Breast epithelium (tissue), 3 donors: ENCODE data around the gene SLC35C1.

Source experiments
- POLR2A ChIP-seq: fragments of 450-650 bp; IDR thresholded peaks from one replicate; pipeline ENCODE4 v1.6.1; 2016; ENCODE audit warnings: antibody characterized with exemption, mild to moderate bottlenecking, moderate library complexity
- POLR2AphosphoS5 ChIP-seq, 3 donors: sonication (generic); formaldehyde crosslinking; IDR thresholded peaks; one replicate each; pipeline ENCODE4 v1.6.1; 2017; ENCODE audit warnings: antibody characterized with exemption in 3 of 3
- TF ChIP-seq, protein P1 (sequence below), 3 donors: fragments of 450-650 bp; IDR thresholded peaks; one replicate each; pipeline ENCODE4 v1.5.1; 2016 to 2017; ENCODE audit warnings: antibody characterized with exemption in 3 of 3, mild to moderate bottlenecking in 3 of 3, moderate library complexity in 3 of 3

DNA sequence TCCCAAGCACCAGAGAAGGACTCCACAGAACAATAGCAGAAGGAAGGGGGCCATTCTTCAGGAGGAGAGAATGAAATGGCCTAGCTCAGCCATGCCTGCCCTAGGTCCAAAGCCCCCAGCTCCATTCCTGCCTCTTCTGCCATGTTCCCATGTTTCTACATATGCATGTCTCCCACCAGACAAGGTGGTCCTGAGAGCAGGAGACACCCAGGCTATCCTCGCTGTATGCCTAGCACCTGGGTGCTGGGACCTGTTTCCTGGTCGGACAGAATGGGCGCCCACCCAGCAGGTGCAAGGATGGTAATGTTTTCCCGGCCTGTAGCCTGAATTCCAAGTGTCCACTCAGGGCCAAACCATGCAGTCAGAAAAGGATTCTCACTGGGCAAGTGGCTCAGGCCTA lies 30.2 kb upstream of the SLC35C1 start:
- TF ChIP-seq POLR2AphosphoS5 (IDR thresholded peaks at IDR 0.05) = no peak
- TF ChIP-seq, protein P1, sequence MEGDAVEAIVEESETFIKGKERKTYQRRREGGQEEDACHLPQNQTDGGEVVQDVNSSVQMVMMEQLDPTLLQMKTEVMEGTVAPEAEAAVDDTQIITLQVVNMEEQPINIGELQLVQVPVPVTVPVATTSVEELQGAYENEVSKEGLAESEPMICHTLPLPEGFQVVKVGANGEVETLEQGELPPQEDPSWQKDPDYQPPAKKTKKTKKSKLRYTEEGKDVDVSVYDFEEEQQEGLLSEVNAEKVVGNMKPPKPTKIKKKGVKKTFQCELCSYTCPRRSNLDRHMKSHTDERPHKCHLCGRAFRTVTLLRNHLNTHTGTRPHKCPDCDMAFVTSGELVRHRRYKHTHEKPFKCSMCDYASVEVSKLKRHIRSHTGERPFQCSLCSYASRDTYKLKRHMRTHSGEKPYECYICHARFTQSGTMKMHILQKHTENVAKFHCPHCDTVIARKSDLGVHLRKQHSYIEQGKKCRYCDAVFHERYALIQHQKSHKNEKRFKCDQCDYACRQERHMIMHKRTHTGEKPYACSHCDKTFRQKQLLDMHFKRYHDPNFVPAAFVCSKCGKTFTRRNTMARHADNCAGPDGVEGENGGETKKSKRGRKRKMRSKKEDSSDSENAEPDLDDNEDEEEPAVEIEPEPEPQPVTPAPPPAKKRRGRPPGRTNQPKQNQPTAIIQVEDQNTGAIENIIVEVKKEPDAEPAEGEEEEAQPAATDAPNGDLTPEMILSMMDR (IDR thresholded peaks at IDR 0.05) = no peak
- no peak for TF ChIP-seq POLR2A
